ENCODE data around the gene YEATS4. TPM values are rescaled to one million over a fixed set of nuclear protein-coding genes. Genes with fewer than 3 reads are reported as not detected.

Gene YEATS4
- polyA plus RNA-seq, 10 donors, result 10.4 to 16.7 (median 15.0) TPM

- DNase-seq, result no peak
These were observed 71.5 kb downstream of the YEATS4 start for GRCh38 chr12:69430942-69431590.

DNA sequence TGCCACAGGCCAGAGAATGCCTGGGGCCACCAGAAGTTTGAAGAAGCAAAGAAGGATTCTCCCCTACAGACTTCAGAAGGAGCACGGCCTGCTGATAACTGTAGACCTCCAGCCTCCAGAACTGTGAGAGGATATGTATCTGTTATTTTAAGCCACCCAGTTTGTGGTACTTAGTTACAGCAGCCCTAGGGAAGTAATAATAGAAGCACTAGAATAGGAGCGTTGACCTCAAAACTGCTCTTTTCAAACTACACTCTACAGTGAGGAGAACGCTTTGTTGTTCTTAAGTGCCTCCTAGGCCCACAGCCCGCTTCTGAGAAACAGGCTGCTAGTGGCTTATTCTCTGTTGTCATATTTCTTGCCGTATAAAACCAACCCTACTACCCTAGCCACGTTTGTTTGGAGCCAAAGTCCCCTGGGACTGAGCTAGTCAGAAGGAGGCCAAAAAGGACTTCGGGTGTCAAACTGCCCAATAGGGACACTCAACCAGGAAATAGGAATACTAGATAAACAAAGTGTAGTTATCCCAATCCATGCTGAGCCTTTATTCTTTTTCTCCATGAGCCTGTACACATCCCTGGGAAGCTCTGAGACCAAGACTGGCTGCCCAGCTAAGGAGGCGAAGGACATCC, 72.2 kb downstream of the YEATS4 start:
- no peak for DNase-seq

GRCh38 chr12:69433653-69434052, 74.1 kb downstream of the YEATS4 start:
- no peak for DNase-seq

DNA sequence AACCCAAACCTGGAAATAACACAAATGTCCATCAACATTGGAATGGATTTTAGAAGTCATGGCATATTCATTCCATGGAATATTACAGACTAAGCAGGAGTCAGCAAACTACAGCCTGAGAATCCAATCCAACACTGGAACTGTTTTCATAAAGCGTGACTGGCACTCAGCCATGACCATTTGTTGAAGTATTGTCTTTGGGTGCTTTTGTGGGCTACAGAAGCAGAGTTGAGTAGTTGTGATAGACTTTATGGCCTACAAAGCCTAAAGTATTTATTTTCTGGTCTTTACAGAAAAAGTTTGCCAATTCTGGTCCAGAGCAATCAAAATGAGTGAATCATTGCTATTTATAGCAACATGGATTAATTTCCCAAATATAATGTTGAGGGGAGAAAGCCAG, 76.1 kb downstream of the YEATS4 start:
- no peak for DNase-seq

GRCh38 chr12:69437073-69437472, 77.5 kb downstream of the YEATS4 start:
- DNase-seq, result no peak

DNA sequence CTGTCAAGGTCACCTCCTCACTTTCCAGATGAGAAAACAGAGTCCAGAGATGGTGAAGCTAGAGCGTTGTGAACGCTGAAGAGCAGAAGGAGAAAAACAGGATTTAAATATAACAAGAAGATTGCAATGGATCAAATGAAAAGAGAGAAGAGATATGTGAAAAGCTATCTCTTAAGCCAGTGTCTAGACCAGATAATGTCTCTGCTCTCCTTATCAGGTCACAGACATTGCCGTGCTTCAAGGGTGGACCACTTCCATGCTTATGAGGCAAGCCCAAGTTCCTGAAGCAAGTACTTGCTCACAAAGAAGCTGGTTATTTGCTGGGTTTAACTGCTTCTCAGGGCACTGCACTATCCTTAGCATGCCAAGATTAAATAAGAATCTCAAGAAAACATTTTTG, 79.0 kb downstream of the YEATS4 start:
- no peak for DNase-seq

DNA sequence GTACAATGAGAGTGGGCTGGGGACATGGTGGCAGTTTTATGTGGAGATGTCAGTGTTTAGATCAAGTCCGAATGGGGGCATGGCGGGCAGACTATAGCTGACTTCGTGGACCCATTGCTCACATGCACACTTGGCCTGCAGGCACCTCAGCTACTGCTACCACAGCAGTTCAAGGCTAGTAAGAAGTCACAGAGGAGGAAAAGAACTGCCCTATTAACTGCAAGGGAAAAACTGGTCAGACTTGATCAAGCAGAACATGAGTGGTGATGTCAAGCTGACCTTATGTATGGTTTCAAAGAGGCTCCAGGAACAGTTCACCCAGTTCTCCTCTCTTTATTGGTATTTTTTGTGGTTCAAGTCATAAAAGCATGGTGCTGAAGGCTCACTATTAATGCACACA, 80.5 kb downstream of the YEATS4 start:
- no peak for DNase-seq

Other genes starting within 250 kb of the YEATS4 start
- 10 to 100 TPM; 45.5 to 68.0 (median 57.2) TPM for gene CPSF6, start 120.2 kb upstream of the YEATS4 start, polyA plus RNA-seq (ENCODE audit: insufficient read length in 10 of 10)
- 10 to 100 TPM in 9 of 10 donors, 1 to 10 TPM in 1; 7.5 to 73.9 (median 30.0) TPM for gene LYZ, start 11.4 kb upstream of the YEATS4 start, polyA plus RNA-seq (ENCODE audit: insufficient read length in 10 of 10)
- gene FRS2, start 110.6 kb downstream of the YEATS4 start, polyA plus RNA-seq (ENCODE audit: insufficient read length in 10 of 10), result 10 to 100 TPM; 18.9 to 26.3 (median 22.5) TPM
- 100 to 1,000 TPM; 168 to 209 (median 192) TPM for gene CCT2, start 225.7 kb downstream of the YEATS4 start, polyA plus RNA-seq (ENCODE audit: insufficient read length in 10 of 10)